GM18520 (cell line): Measurements from ENCODE around the gene EFHC1.
A peak's percentile ranks its signal among the peaks of the same experiment; 100 is the strongest.

Source experiments
- ATAC-seq: cut with Tn5 transposase; IDR thresholded peaks from one replicate; pipeline ENCODE4 v1.9.1; 2021; ENCODE audit not compliant: unreplicated experiment

Gene EFHC1

GRCh38 chr6:52551483-52552277, 131.5 kb downstream of the EFHC1 start:
- no peak for ATAC-seq

- ATAC-seq: peak; percentile 89
These were observed 132.1 kb downstream of the EFHC1 start for GRCh38 chr6:52552278-52552643.

GRCh38 chr6:52553158-52553557, 133.0 kb downstream of the EFHC1 start:
- no peak for ATAC-seq

GRCh38 chr6:52553719-52554118, 133.6 kb downstream of the EFHC1 start:
- ATAC-seq: no peak

GRCh38 chr6:52554684-52555280, 134.6 kb downstream of the EFHC1 start:
- no peak for ATAC-seq

- no peak for ATAC-seq
These were observed 135.5 kb downstream of the EFHC1 start for GRCh38 chr6:52555518-52556233.

- ATAC-seq: no peak
These were observed 137.5 kb downstream of the EFHC1 start for GRCh38 chr6:52557389-52558265.

- ATAC-seq: no peak
These were observed 138.3 kb downstream of the EFHC1 start for GRCh38 chr6:52558266-52559000.

- no peak for ATAC-seq
These were observed 140.3 kb downstream of the EFHC1 start for GRCh38 chr6:52560462-52560861.

GRCh38 chr6:52562911-52563310, 142.8 kb downstream of the EFHC1 start:
- no peak for ATAC-seq

GRCh38 chr6:52564856-52565255, 144.7 kb downstream of the EFHC1 start:
- no peak for ATAC-seq

- ATAC-seq: no peak
These were observed 146.1 kb downstream of the EFHC1 start for GRCh38 chr6:52566201-52566600.

- ATAC-seq: no peak
These were observed 146.7 kb downstream of the EFHC1 start for GRCh38 chr6:52566853-52567279.

GRCh38 chr6:52568320-52568719, 148.2 kb downstream of the EFHC1 start:
- ATAC-seq: no peak

- ATAC-seq: no peak
These were observed 150.2 kb downstream of the EFHC1 start for GRCh38 chr6:52570291-52570700.

- ATAC-seq: no peak
These were observed 151.1 kb downstream of the EFHC1 start for GRCh38 chr6:52571099-52571755.

GRCh38 chr6:52572536-52572935, 152.4 kb downstream of the EFHC1 start:
- ATAC-seq: no peak

GRCh38 chr6:52573295-52573694, 153.2 kb downstream of the EFHC1 start:
- ATAC-seq: no peak
